Transverse colon (tissue), 4 donors: ENCODE measurements around the gene MAPK14. TPM values are rescaled to one million over a fixed set of nuclear protein-coding genes. Genes with fewer than 3 reads are reported as not detected.
A peak's percentile ranks its signal among the peaks of the same experiment; 100 is the strongest.

ENCODE experiments used
- DNase-seq: peaks from one replicate; pipeline ENCODE4 v3.0.0-alpha.2; 2019
- H3K27ac ChIP-seq, 4 donors: fragments of 200-600 bp; sonication (generic); 2 replicates each; pipeline ENCODE4 v1.5.1; 2016 to 2018; ENCODE audit warnings: inconsistent platforms in 4 of 4
- H3K27me3 ChIP-seq: fragments of 200-600 bp; sonication (generic); 2 replicates; pipeline ENCODE4 v1.5.1; 2017; ENCODE audit warnings: inconsistent platforms
- H3K36me3 ChIP-seq, 4 donors: fragments of 200-600 bp; sonication (generic); 2 replicates each; pipeline ENCODE4 v1.5.1; 2017 to 2019; ENCODE audit warnings: inconsistent platforms in 4 of 4
- H3K4me1 ChIP-seq, 4 donors: fragments of 200-600 bp; sonication (generic); 2 replicates each; pipeline ENCODE4 v1.5.1; 2017 to 2020; ENCODE audit warnings: inconsistent platforms in 4 of 4
- H3K4me3 ChIP-seq, 4 donors: fragments of 200-600 bp; sonication (generic); 1 replicate in 1 of 4; 2 replicates in 3 of 4; pipeline versions ENCODE4 v1.5.1 to v1.6.1; 2017 to 2019; ENCODE audit warnings: inconsistent platforms in 4 of 4
- H3K9me3 ChIP-seq, 2 donors: fragments of 200-600 bp; sonication (generic); 2 replicates each; pipeline ENCODE4 v1.5.1; 2017 to 2019; ENCODE audit warnings: inconsistent platforms in 2 of 2
- CTCF ChIP-seq, 5 experiments: fragments of 200-600 bp in 3 of 5; fragments of 450-650 bp in 2 of 5; sonication (generic) in 3 of 5; IDR thresholded peaks; 1 replicate in 2 of 5; 2 replicates in 3 of 5; pipeline ENCODE4 v1.5.1; 2016 to 2017; ENCODE audit warnings: antibody characterized with exemption in 5 of 5, inconsistent platforms in 3 of 5, mild to moderate bottlenecking in 2 of 5, moderate library complexity in 1 of 5
- EP300 ChIP-seq: sonication (generic); formaldehyde crosslinking; IDR thresholded peaks from one replicate; pipeline ENCODE4 v1.6.1; 2017; ENCODE audit warnings: antibody characterized with exemption, low read depth
- POLR2A ChIP-seq: fragments of 450-650 bp; IDR thresholded peaks from one replicate; pipeline ENCODE4 v1.6.1; 2016; ENCODE audit warnings: antibody characterized with exemption, mild to moderate bottlenecking, moderate library complexity
- POLR2AphosphoS5 ChIP-seq, 3 donors: sonication (generic); formaldehyde crosslinking; IDR thresholded peaks; one replicate each; pipeline ENCODE4 v1.6.1; 2016; ENCODE audit warnings: antibody characterized with exemption in 3 of 3
- WGBS, 2 donors: methylation state at CpG; one replicate each; pipeline ENCODE4 v1.1.5; 2018; ENCODE audit warnings: low coverage in 1 of 2; 5-methylcytosine and 5-hydroxymethylcytosine counted together
- in situ Hi-C, 4 donors: fragments of 200-750 bp; cut with MboI; loops; one replicate each; pipeline versions ENCODE4 v1.15.0 to v1.15.1; 2017; ENCODE audit warnings: low sequenced_read_pairs in 3 of 4, low pct_ligation_motif_present in 1 of 4, low pct_unique_long_range_greater_than_20kb in 1 of 4
- intact Hi-C: fragments of 100-400 bp; cut with DNase I; formaldehyde crosslinking; loops from one replicate; pipeline ENCODE4 v1.15.1; 2023; ENCODE audit warnings: low total_unique reads
- total RNA-seq, 4 donors: library from RNA; depleted of rRNA; stranded (reverse); fragments of >200 nt; gene quantifications; one replicate each; pipeline ENCODE4 v1.1.0, GENCODE V29; 2016

MAPK14 gene
- total RNA-seq, 4 donors from 2014 or later: 82.2 to 132 (median 112) TPM

GRCh38 chr6:36142971-36143838, 115.6 kb downstream of the MAPK14 start:
- H3K27me3 ChIP-seq: no peaks in the 10 kb centered on the region
- no peaks in the 10 kb centered on the region for H3K4me1 ChIP-seq
- no peak for DNase-seq
- no peak overlapping the region for H3K27ac ChIP-seq
- intact Hi-C loops: no loop called here
- TF ChIP-seq EP300 (no peak), POLR2A (no peak), POLR2AphosphoS5 (IDR thresholded peaks at IDR 0.05) (no peak), CTCF (IDR thresholded peaks at IDR 0.05) (no peak)
- 94% methylated on average over 13 of the region's 13 CpGs; no CpG with 5 or more reads in 1 of the 2 donors for WGBS, 2 donors
- H3K36me3 ChIP-seq: peaks cover 0 to 7% (median 0%) of the 10 kb centered on the region in 4 donors
- no peaks in the 10 kb centered on the region for H3K9me3 ChIP-seq
- no peak overlapping the region for H3K4me3 ChIP-seq
- in situ Hi-C loops: no loop called here

GRCh38 chr6:36145495-36145894, 117.9 kb downstream of the MAPK14 start:
- DNase-seq: no peak
- Histone ChIP-seq H3K4me1 (no peaks in the 10 kb centered on the region), H3K27me3 (no peaks in the 10 kb centered on the region), H3K36me3 (no peaks in the 10 kb centered on the region), H3K27ac (no peak overlapping the region), H3K4me3 (no peak overlapping the region), H3K9me3 (no peaks in the 10 kb centered on the region)
- intact Hi-C loops: no loop called here
- 85% methylated on average over 4 of the region's 4 CpGs; no CpG with 5 or more reads in 1 of the 2 donors for WGBS, 2 donors
- in situ Hi-C loops: no loop called here
- TF ChIP-seq EP300: no peak
- no peak for TF ChIP-seq POLR2A
- TF ChIP-seq POLR2AphosphoS5 (IDR thresholded peaks at IDR 0.05): no peak
- TF ChIP-seq CTCF (IDR thresholded peaks at IDR 0.05): no peak

GRCh38 chr6:36147294-36147693, 119.7 kb downstream of the MAPK14 start:
- Histone ChIP-seq H3K4me3 (no peak overlapping the region), H3K9me3 (no peaks in the 10 kb centered on the region), H3K4me1 (no peaks in the 10 kb centered on the region), H3K36me3 (no peaks in the 10 kb centered on the region), H3K27me3 (no peaks in the 10 kb centered on the region), H3K27ac (no peak overlapping the region)
- intact Hi-C loops: no loop called here
- no peak for TF ChIP-seq POLR2A
- TF ChIP-seq CTCF (IDR thresholded peaks at IDR 0.05): no peak
- TF ChIP-seq EP300: no peak
- TF ChIP-seq POLR2AphosphoS5 (IDR thresholded peaks at IDR 0.05): no peak
- 93% methylated on average over 3 of the region's 3 CpGs; no CpG with 5 or more reads in 1 of the 2 donors for WGBS, 2 donors
- in situ Hi-C loops: no loop called here
- no peak for DNase-seq

- H3K9me3 ChIP-seq: no peaks in the 10 kb centered on the region
- no peak for TF ChIP-seq POLR2AphosphoS5 (IDR thresholded peaks at IDR 0.05)
- TF ChIP-seq EP300: no peak
- no peaks in the 10 kb centered on the region for H3K36me3 ChIP-seq
- in situ Hi-C loops: no loop called here
- H3K27ac ChIP-seq: peak overlapping the region in 1 of 4 donors; percentile 30
- intact Hi-C loops: no loop called here
- H3K4me3 ChIP-seq: no peak overlapping the region
- H3K4me1 ChIP-seq: no peaks in the 10 kb centered on the region
- no peaks in the 10 kb centered on the region for H3K27me3 ChIP-seq
- DNase-seq: no peak
Measured at GRCh38 chr6:36149476-36149875, 121.9 kb downstream of the MAPK14 start.
